ENCODE data around the gene THRB.
"Not testable (repeated sequence)": the region's sequence is repeated elsewhere in the genome, so short reads cannot be mapped to it uniquely, and the experiment has no call there.

Gene THRB

DNA sequence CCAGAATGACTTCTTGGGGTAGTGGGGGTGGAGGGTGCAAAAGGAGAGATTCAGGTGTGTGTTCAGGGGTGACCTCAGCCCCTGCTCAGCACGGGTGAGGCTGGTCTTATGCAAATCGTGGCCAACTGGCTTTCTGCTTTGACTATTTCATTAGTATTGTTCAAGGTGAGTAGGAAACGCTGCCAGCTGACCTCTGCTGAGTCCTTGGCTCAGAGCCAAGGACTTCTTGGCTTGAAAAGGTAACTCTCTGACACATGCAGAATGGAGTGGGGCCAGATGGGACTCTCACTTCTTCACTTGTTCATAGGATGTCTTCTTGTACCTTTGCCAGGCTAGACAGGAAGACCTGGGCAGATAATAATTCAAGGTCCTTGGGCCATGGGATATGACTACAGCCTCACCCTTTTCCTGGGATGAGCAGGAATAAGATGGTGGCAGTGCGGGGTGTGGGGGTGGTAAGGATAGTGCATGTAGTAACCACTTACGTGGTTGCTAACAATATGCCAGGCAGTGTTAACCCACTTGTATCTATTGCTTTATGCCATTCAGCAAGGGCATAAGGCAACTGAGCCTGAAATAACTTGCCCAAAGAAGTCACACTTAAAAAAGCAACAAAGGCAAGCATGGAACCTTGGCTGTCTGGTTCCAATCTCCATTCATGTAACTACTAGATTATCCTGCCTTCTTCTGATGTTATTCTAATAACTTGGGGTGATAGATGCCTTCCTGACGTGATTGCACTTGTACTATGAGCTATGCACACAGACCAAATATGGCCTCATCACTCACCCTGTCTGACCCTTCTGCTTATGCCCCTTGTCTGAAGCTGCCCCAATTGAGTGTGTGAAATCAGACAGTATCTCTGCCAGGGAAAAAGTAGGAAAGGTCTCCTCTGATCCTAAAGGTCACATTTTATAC is 356.4 kb downstream of the THRB start:
- DNase-seq, result no peak

DNA sequence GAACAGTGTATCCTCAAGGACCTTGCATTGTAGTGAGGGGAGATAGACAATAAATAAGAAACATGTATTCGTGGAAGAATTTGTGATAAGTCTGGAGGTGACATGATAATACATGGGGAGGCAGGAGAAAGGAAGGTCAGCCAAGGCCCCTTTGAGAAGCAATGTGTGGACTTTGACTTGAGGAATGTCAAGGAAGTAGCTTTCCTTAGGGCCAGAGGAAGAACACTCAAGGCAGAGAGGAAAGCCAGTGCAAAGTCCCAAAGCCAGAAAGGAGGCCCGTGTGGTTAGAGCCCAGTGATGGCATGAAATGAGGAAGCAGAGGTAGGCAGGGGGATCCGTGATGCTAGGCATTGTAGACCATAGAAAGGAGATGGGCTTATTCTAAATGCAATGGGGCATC is 357.3 kb downstream of the THRB start:
- no peak for DNase-seq

DNA sequence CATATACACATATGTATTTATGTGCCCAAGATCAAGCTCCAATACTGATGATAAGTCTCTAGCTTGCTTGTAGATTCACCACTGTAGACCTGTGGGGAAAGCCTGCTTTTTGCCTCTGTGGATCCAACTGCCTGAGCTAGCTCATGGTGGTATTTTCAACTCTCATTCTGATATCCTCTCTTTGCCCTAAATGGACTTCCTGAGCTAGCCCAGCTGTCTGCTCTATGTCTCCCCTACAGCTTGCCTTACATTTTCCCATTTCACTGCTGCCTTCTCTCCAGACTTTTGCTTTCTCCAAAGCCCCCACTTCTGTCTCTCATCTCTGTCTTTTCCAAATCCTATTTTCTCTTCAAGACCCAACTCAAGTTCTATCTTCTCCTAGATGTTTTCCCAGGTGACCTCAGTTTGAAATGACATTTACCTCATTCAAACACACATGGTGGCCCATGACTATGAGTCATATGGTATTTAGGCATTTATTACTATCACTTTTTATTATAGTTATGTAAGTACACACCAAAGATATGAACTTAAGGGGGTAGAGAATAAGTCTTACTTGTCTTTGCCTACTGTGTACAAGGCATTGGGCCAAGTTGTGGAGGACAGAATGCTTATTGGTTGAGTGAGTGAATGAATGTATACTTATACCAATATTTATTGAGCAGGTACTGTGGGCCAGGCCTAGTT is 357.9 kb downstream of the THRB start:
- no peak for DNase-seq

DNA sequence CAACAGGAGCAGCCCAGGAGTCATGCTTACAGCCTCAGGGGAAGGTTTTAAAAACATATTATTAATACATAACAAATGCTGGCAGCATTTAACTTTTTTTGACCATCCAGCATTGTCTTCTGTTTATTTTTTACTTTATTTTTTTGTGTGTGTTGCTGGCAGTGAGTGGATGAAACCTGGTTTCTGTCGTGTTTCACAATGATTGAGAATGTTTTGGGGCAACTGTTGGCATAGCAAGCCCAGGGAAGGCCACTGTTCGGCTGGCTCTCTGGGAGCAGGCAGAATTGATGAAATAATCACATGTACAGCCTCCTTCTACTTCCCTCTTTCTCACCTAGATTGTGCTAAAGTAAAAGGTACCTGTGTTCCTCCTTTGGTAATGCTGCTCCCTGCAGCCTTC is 359.4 kb downstream of the THRB start:
- no peak for DNase-seq

DNA sequence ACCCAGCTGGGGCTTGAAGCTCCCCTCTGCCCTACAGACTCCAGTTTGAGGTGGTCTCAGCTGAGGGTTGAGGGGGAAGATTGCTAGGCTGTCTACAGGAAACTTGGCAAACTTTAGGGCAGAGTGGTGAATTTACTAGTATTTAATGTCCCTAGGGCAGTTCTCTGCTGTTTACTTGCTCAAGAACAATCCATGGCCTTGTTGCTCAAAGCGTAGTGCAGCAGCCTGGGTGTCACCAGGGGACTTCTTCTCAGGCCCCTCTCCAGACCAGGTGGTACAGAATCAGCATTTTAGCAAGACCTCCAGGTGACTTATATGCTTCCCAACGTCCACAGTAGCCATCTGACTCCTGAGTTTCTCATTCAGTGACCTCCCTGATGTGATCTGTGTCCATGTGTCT is 360.7 kb downstream of the THRB start:
- DNase-seq, result no peak

DNA sequence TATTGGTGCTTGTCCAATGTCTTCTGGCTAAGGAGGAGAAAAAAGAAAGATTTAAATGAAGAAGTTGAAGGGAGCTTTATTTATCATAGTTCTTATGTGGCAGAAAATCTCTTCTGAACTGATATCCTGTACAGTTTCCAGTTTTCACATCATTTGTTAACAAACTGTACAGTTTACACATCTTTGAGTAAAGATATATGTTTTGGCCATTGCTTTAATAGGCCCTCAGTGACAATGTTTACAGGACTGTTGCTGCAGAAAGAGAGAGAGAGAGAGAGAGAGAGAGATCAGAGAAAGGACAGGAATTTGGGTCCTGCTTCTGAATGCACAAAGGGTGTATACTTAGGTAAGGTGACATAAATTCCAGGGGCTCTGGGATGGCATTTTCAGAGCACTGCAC is 361.2 kb downstream of the THRB start:
- DNase-seq, result no peak

DNA sequence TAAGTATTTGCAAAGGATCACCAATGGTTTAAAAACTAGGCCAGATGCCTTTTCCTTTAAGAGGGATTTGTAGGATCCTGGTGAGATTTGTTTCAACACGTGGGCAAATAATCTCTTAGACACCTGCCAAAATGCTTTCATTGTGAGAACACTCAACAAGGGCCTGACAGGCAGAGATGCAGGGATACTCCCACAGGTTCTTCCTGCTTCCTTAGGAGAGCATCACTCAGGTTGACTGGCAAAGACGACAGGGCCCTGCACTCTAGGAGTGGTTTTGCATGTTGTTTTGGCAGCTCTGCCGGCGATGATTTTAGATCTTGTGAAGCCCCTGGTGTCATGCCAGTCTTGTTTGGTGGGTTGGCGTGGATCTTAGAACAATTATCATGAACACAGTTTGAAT is 365.1 kb downstream of the THRB start:
- DNase-seq, result no peak

DNA sequence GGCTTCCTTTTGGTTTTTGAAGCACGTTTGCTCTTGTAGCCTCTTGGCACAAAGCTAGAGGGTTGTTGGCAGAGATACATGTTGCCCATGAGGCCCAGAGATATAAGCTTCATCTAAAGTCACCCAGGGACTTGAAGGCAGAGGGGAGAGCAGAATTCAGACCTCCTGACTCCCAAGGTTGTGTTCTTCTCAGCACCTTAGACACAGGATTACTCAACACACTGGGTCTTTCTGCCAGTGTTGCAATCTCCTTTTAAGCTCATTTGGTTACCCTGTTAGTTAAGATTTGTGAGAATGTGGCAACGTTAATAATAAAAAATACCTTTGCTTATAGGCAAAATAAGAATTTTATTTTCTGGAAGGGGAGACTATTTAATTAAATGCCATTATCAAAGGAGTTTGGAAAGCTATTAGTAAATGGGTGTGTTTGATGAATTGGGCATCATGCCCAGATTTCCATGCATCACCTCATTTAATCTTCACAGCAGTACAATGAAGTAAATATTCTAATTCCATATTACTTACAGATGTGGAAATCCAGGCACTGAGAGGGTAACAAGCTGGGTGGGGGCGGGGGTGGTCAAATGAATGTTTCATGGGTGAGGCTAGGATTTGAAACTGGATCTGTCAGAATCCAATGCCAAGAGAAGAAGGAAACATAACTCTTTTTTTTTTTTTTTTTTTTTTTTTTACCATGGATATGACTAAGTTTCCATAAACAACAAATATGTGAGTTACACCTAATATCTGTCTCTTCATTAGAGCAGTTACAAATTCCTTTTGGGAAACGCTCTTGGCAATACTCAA is 366.2 kb downstream of the THRB start:
- DNase-seq, result no peak

DNA sequence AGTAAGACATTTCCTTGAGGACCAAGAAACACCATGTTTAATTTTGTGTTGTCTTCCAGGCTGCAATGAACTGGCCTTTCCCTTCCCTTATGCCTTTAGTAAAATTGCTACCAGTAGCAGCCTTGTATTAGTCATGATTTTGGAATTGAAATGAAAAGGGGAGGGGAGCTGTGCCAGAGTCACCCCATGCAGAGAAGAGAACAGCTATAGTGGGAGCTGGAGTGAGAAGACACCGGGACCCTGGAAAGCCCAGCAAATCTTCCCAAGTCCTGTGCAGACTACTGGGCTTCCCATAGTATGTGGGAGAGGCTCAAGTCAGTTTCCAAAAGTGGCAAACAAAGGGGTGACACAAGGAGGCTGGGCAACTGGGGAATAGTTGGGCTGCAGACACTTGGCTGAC is 371.1 kb downstream of the THRB start:
- no peak for DNase-seq

DNA sequence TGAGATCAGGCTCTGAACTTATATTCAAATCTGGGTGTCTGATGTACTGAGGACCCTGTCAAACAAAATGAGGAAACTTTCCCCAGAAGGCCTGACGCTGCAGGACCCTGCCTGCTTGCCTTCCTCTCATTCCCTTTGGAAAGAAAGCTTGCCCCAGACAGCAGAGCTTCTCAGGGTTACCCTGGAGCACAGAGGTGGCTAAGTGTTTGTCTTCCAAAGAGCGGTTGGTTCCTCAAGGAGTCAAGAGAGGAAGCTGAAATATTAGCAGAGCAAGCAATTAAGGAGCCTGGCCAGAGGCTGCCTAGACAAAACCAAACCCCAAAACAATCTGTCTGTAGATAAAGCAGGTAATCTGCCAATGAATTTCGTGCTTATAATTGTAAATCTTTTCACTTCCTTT is 374.2 kb downstream of the THRB start:
- DNase-seq, result no peak

DNA sequence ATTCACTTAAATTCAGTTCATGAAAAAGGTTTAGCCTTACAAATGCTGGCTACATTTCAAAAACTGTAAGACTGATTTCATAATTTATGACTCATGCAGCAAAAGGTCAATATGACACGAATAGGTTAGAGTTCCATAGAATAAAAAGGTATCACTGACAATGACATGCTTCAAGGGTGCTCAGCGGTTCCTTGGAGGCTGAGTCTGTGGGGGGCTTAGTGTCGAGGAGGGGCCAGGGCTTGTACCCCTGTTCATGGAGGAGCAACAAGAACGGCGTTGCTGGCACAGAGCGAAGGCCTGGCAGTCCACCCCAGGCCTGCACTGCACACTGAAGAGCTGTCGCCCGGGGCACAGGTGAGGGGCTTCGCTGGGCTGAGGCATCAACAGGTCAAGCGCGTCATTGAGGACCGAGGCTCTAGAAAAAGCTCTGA is 375.3 kb downstream of the THRB start:
- DNase-seq, result no peak

DNA sequence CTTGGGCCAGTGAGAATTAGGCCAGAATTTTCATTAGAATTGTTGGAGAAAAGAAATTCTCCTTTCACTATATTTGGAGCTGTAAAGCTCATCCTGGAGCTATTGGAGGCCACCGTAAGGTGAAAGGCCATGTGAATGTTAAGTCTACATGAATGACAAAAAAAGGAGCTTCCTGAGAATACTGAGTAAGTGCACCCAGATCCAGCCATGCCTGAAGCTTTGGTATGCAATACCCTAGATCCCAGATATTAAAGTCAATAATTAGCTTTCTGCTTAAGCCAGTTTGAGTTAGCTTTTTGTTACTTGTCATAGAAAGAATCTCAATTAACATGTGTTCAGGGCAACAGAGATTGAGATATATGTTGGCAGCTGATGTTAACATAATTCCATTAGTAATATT is 377.1 kb downstream of the THRB start:
- no peak for DNase-seq

DNA sequence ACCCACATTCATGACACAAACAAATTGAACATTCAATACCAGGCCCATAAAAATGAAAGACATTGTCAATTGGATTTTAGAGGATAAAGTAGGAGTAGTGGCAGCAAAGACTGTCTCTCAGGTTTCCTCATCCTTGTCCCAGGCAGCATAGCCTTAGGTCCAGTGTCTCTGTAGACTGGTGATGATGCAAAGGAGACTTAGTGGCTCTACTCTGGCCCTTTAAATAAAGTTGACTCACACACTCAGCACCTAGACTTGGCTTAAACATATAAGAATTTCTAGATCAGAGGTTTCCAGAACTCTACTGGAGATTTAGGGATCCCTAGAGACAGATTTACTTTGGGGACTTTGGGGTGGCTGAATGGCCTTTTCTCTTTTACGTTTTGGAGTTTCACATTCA is 382.9 kb downstream of the THRB start:
- DNase-seq, result no peak

DNA sequence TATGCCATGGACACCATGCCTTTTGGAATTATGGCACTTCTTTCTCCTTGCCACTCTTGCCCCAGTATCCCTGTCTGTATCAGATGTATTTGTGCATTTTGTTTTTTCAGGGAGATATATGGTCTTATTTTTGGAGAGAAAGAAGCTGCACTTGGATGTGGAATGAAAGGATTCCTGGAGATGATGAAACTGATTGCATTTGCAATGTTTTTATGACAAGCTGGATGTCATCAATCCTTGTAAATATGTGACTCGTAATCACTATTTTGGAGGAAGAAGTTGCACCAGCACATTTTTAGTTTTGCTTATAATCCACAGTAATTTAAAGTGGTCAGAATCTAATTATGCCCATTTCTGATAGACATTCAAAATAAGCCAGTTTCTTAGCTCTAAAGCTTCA is 384.6 kb downstream of the THRB start:
- DNase-seq, result no peak

DNA sequence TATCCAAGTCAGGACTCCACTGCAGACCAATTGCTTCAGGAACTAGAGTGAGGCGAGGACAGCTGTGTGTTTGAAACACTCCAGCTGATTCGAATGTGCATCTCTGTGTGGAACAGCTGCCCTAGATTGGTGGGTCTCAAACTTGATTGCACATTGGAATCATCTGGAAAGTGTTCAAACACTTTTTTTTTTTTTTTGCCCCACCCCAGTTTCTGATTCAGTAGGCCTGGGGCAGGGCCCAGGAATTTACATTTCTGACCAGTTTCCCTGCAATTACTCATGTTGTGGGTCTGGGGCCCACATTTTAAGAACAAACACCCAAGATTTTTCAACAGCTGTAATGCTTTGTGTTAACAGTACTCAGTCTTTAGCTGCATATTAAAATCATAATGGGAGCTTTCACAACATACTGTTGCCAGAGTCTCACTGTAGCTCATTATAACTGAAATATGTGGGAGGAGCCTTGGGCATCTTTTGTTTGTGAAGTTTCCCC is 392.9 kb downstream of the THRB start:
- no peak for DNase-seq

DNA sequence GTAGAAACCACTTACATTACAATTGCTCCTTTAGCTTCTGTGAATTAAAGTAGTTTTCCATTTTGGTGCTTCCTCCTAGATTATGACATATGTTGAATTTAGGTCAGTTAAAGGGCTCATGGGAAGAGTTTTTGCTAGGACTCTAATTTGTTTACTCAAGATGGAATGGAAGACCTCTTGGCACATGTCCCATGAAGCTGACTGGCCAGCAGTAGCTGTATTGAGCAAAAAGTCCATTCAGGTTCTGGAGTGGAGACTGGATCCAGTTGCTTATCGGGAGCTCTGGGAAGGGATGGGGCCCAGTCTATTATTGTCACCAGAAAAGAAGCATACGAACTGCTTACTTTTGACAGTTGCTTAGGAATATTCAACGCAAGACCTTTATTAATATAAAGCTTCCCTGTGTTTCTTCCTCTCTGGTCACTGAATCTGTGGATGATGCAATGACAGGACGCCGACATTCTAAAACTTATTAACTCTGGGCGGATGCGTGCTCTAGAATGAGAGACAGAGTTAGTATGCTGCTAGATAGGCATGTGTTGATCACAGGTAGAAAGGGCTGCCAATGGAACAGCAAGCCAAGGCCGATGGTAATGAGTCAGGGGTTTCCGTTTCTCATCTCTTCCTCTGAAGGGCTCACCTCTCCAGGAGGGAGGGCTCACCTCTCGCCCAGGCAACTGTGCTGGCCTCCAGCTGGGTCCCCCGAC is 393.8 kb downstream of the THRB start:
- DNase-seq, result no peak

DNA sequence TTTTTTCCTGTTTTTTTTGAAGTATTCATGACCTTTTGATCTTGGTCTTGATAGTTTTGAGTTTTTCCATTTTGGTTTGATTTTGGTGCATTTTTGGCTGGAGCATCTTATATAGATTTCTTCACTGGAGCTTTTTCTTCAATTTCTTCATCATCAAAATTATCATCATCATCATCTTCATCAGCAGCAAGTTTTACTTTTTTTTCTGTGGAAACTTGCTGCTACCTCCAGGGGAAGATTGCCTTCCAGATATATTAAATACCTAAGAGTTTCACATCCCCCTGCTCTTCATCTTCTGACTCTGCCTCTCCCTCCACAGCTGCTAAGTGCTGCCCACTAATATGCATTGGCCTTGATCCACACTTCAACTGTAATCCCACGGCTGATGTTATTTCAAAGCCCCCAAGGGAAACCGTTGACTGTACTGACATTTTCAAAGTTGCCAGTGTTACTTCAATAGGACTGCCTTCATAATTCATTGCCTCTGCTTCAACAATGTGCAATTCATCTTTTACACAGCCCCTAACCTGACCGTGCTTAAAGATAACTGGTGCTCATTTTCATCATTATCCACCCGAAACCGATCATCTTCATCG is 397.9 kb downstream of the THRB start:
- no peak for DNase-seq

DNA sequence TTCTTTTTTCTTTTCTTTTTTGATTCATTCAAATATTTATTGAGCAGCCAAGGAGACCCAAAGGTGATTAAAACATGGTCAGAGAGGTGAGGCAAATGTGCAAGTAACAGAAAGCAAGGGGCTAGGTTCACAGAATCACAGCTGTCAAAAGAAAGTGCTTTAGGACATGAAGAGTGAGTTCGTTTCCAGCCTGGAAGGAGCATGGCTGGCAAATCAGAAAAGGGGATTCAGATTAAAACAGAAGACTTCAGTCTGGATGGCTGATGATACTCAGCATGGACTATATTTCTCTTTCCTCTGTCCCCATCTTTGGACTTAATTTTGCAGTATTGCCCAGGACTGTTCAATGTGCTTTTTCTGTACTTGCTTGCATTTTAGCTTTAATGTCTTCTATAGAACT is 398.4 kb downstream of the THRB start:
- no peak for DNase-seq

DNA sequence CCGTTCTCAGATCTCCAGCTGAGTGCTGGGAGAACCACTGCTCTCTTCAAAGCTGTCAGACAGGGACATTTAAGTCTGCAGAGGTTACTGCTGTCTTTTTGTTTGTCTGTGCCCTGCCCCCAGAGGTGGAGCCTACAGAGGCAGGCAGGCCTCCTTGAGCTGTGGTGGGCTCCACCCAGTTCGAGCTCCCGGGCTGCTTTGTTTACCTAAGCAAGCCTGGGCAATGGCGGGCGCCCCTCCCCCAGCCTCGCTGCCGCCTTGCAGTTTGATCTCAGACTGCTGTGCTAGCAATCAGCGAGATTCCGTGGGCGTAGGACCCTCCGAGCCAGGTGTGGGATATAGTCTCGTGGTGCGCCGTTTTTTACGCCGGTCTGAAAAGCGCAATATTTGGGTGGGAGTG is 399.8 kb downstream of the THRB start:
- DNase-seq, result not testable (repeated sequence)

DNA sequence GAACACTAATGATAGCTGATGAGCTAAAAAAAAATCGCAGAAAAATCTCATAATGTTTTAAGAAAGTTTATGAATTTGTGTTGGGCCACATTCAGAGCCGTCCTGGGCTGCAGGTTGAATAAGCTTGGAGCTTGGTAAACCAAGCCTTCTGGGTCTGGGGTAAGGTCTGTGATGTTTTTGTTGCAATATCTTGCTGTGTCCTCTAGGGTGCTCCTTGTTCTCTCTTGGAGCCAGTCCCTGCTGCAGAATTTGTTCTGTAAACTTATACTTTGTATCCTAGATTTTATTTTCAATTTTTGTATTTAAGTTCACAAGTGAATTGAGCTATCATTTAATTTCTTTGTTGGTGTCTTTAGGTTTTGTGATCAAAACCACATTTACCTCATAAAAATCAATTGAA is 405.9 kb downstream of the THRB start:
- no peak for DNase-seq

DNA sequence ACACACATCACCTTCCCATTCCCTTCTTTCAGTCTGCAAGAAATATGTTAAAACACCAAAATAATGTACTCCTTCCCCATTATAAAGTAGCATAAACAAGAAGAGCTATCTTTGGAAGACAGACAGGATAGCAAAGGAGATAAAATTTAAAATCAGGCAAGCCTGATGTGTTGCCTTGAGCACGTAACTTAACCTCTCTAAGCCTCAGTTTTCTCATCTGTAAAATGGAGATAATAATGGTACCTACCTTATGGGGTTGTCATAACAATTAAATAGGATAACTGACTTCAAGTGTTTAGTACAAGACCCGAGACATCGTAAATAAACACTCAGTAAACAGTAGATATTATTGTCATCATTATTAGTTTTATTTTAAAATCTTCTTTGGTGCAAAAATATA is 407.2 kb downstream of the THRB start:
- no peak for DNase-seq

Data from T-helper 2 cell (primary cell).